Hepatocyte (in vitro differentiated cells): Measurements from ENCODE around the gene GAS6. TPM values are rescaled to one million over a fixed set of nuclear protein-coding genes. Genes with fewer than 3 reads are reported as not detected.
"Not testable (repeated sequence)": the region's sequence is repeated elsewhere in the genome, so short reads cannot be mapped to it uniquely, and the experiment has no call there.

Source experiments
- DNase-seq: peaks from one replicate; pipeline ENCODE4 v3.0.0-alpha.2; 2016; ENCODE audit warnings: low spot score
- H2AFZ ChIP-seq: fragments of 200-600 bp; sonication (generic); 2 replicates; pipeline ENCODE4 v1.6.0; 2016; ENCODE audit warnings: antibody characterized with exemption, mild to moderate bottlenecking
- H3K27ac ChIP-seq: fragments of 200-600 bp; sonication (generic); 2 replicates; pipeline ENCODE4 v1.5.1; 2016; ENCODE audit warnings: mild to moderate bottlenecking
- H3K27me3 ChIP-seq: fragments of 200-600 bp; sonication (generic); 2 replicates; pipeline ENCODE4 v1.6.1; 2016
- H3K36me3 ChIP-seq: fragments of 200-600 bp; sonication (generic); replicated peaks from 2 replicates; pipeline ENCODE4 v1.5.1; 2016; ENCODE audit warnings: low read depth; ENCODE audit not compliant: insufficient read depth
- H3K4me1 ChIP-seq: fragments of 200-600 bp; sonication (generic); 2 replicates; pipeline ENCODE4 v1.5.1; 2016; ENCODE audit warnings: mild to moderate bottlenecking, moderate library complexity; ENCODE audit not compliant: insufficient read depth
- H3K4me2 ChIP-seq: fragments of 200-600 bp; sonication (generic); 2 replicates; pipeline ENCODE4 v1.6.0; 2016
- H3K4me3 ChIP-seq: fragments of 200-600 bp; sonication (generic); 2 replicates; pipeline ENCODE4 v1.5.1; 2016; ENCODE audit warnings: mild to moderate bottlenecking
- H3K79me2 ChIP-seq: fragments of 200-600 bp; sonication (generic); 2 replicates; pipeline ENCODE4 v1.6.0; 2017; ENCODE audit warnings: mild to moderate bottlenecking
- H3K9me2 ChIP-seq: fragments of 200-600 bp; sonication (generic); replicated peaks from 2 replicates; pipeline ENCODE4 v1.6.0; 2017; ENCODE audit warnings: mild to moderate bottlenecking; ENCODE audit not compliant: insufficient read depth
- H3K9me3 ChIP-seq: fragments of 200-600 bp; sonication (generic); 2 replicates; pipeline ENCODE4 v1.5.1; 2016; ENCODE audit warnings: low read depth, mild to moderate bottlenecking
- H4K20me1 ChIP-seq: fragments of 200-600 bp; sonication (generic); 2 replicates; pipeline ENCODE4 v1.6.0; 2016; ENCODE audit warnings: mild to moderate bottlenecking; ENCODE audit not compliant: insufficient read depth, poor library complexity, severe bottlenecking
- EZH2 ChIP-seq: fragments of 200-600 bp; sonication (generic); IDR thresholded peaks from 2 replicates; pipeline ENCODE4 v1.6.1; 2016; ENCODE audit warnings: antibody characterized with exemption, mild to moderate bottlenecking, borderline replicate concordance
- EZH2phosphoT487 ChIP-seq: fragments of 200-600 bp; sonication (generic); IDR thresholded peaks from one replicate; pipeline ENCODE4 v1.6.1; 2018; ENCODE audit warnings: antibody characterized with exemption, mild to moderate bottlenecking, low read depth, moderate library complexity; ENCODE audit not compliant: unreplicated experiment, severe bottlenecking
- WGBS: methylation state at CpG from one replicate; pipeline ENCODE4 v1.1.6; 2016; ENCODE audit warnings: low lambda C conversion rate; ENCODE audit errors: missing lambda C conversion rate; 5-methylcytosine and 5-hydroxymethylcytosine counted together
- polyA plus RNA-seq: library from polyadenylated mRNA; unstranded; fragments of >200 nt; fragmentation: Nextera tagmentation; extraction: Ambion mirVana; gene quantifications from 2 replicates; pipeline ENCODE4 v1.2.1, GENCODE V29; 2016
- total RNA-seq: library from RNA; depleted of rRNA; stranded (reverse); fragments of >200 nt; gene quantifications from 2 replicates; pipeline ENCODE4 v1.2.3, GENCODE V29; 2014
- TF ChIP-seq, protein P1 (sequence below): fragments of 200-600 bp; sonication (generic); IDR thresholded peaks from 2 replicates; pipeline ENCODE4 v1.5.1; 2016; ENCODE audit warnings: antibody characterized with exemption, mild to moderate bottlenecking; ENCODE audit not compliant: poor library complexity

GAS6 gene
- total and polyA plus RNA-seq, 2 experiments from 2014 or later: 70.0 to 146 TPM

DNA sequence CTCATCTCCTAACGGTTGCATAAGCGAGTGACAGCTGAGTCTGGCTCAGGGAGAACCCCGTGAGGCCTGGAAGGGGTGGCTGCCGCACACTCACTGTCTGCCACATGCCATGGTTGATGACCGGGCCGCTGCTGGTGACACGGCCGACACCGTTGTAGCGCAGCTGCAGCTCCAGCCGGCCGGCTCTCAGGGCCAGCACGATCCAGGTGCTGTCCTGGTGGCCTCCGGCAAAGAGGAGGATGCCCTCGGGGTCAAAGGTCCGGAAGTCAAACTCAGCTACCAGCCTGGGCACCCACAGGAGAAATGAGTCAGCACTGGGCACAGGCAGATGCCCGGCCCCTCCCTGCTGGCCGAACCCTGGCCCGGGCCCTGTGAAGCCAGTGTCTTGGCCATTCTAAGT lies 31.7 kb downstream of the GAS6 start:
- 93% methylated on average over 18 of the region's 19 CpGs for WGBS
- Histone ChIP-seq H3K4me3 (no peak overlapping the region), H3K4me1 (peaks cover 5% of the 10 kb centered on the region), H3K79me2 (no peaks in the 10 kb centered on the region), H3K27me3 (no peaks in the 10 kb centered on the region), H4K20me1 (no peaks in the 10 kb centered on the region), H3K36me3 (no peaks in the 10 kb centered on the region), H3K9me2 (no peaks in the 10 kb centered on the region), H3K9me3 (no peaks in the 10 kb centered on the region), H2AFZ (no peak overlapping the region), H3K4me2 (no peak overlapping the region), H3K27ac (no peak overlapping the region)
- no peak for DNase-seq
- TF ChIP-seq EZH2phosphoT487 (no peak), EZH2 (no peak)
- TF ChIP-seq, protein P1, sequence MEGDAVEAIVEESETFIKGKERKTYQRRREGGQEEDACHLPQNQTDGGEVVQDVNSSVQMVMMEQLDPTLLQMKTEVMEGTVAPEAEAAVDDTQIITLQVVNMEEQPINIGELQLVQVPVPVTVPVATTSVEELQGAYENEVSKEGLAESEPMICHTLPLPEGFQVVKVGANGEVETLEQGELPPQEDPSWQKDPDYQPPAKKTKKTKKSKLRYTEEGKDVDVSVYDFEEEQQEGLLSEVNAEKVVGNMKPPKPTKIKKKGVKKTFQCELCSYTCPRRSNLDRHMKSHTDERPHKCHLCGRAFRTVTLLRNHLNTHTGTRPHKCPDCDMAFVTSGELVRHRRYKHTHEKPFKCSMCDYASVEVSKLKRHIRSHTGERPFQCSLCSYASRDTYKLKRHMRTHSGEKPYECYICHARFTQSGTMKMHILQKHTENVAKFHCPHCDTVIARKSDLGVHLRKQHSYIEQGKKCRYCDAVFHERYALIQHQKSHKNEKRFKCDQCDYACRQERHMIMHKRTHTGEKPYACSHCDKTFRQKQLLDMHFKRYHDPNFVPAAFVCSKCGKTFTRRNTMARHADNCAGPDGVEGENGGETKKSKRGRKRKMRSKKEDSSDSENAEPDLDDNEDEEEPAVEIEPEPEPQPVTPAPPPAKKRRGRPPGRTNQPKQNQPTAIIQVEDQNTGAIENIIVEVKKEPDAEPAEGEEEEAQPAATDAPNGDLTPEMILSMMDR: no peak

DNA sequence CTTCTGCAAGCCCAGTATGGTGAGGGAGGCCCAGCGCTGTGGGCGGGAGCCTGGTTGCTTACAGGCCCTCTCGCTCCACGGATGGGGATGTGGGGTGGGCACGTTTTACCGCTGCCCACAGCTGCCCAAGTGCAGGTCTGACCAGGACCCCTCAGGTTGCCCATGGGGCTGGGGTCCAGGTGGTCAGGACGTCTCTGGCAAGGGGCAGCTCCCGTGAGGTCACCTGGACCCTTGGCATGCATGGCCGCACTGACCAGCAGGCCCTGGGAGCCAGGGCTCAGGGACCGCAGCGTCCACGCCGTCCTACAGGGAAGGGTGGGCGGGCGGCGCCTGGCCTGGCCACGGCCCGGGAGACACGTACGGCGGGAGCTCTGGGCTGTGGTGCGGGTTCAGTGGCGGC lies 32.8 kb downstream of the GAS6 start:
- TF ChIP-seq EZH2: no peak
- TF ChIP-seq, protein P1: no peak
- no peak for TF ChIP-seq EZH2phosphoT487
- Histone ChIP-seq H3K4me1 (no peaks in the 10 kb centered on the region), H3K27ac (no peak overlapping the region), H3K9me2 (no peaks in the 10 kb centered on the region), H3K9me3 (no peaks in the 10 kb centered on the region), H3K79me2 (no peaks in the 10 kb centered on the region), H3K27me3 (no peaks in the 10 kb centered on the region), H4K20me1 (no peaks in the 10 kb centered on the region), H2AFZ (no peak overlapping the region), H3K4me3 (no peak overlapping the region), H3K36me3 (no peaks in the 10 kb centered on the region), H3K4me2 (no peak overlapping the region)
- DNase-seq: no peak
- WGBS: 96% methylated on average over 23 of the region's 23 CpGs

DNA sequence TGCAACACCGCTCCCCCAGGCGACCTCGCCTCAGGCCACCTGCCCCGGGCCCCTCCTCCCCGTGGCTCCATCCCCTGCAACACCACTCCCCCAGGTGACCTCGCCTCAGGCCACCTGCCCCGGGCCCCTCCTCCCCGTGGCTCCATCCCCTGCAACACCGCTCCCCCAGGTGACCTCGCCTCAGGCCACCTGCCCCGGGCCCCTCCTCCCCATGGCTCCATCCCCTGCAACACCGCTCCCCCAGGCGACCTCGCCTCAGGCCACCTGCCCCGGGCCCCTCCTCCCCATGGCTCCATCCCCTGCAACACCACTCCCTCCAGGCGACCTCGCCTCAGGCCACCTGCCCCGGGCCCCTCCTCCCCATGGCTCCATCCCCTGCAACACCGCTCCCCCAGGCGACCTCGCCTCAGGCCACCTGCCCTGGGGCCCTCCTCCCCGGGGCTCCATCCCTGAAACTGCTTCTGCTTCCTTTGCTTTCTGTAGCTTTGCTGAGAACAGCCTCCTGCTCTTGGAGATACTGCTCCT lies 33.4 kb downstream of the GAS6 start:
- not testable (repeated sequence) for H2AFZ ChIP-seq, H3K9me2 ChIP-seq, H3K4me1 ChIP-seq, H3K4me3 ChIP-seq, H3K9me3 ChIP-seq, H3K79me2 ChIP-seq, DNase-seq, H4K20me1 ChIP-seq, H3K27ac ChIP-seq, H3K4me2 ChIP-seq, H3K27me3 ChIP-seq, H3K36me3 ChIP-seq
- 78% methylated on average over 4 of the region's 22 CpGs for WGBS

DNA sequence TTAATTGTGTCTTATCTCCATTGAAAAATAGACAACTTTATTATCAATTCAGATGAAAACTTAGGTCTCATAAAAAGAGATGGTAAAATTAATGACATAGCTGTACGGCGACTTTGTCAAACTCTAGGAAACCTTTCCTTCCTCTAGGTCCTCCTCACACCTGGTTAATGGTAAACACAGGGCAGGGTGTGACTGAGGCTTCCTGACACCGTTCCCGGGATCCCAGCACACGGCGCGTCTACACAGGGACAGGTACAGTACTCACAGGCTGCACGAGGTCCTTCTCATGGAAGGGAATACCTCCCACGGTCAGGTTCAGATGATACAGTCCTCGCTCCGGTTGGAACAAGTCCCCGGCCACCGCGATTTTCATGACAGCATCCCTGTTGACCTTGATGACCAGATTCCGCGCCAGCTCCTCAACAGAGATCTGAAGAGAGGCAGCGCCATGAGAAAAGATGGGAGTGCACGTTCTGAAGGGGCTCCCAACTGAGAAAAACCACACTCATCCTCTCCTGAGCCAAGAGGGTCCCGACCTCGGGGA lies 35.5 kb downstream of the GAS6 start:
- TF ChIP-seq, protein P1: no peak
- TF ChIP-seq EZH2 (no peak), EZH2phosphoT487 (no peak)
- Histone ChIP-seq H3K4me1 (no peaks in the 10 kb centered on the region), H2AFZ (no peak overlapping the region), H4K20me1 (no peaks in the 10 kb centered on the region), H3K9me3 (no peaks in the 10 kb centered on the region), H3K27me3 (no peaks in the 10 kb centered on the region), H3K4me2 (no peak overlapping the region), H3K79me2 (no peaks in the 10 kb centered on the region), H3K9me2 (no peaks in the 10 kb centered on the region), H3K4me3 (no peak overlapping the region), H3K36me3 (no peaks in the 10 kb centered on the region), H3K27ac (no peak overlapping the region)
- WGBS: 97% methylated on average over 20 of the region's 20 CpGs
- DNase-seq: no peak
